GM21529 (cell line): ENCODE data around the gene CDKAL1.
"Not testable (repeated sequence)": the region's sequence is repeated elsewhere in the genome, so short reads cannot be mapped to it uniquely, and the experiment has no call there.

ENCODE experiments used
- ATAC-seq: cut with Tn5 transposase; IDR thresholded peaks from one replicate; pipeline ENCODE4 v1.9.1; 2021; ENCODE audit not compliant: unreplicated experiment

Gene CDKAL1

GRCh38 chr6:21220271-21220987, 686.2 kb downstream of the CDKAL1 start:
- ATAC-seq, result no peak

- ATAC-seq, result no peak
Measured at GRCh38 chr6:21222656-21223055, 688.4 kb downstream of the CDKAL1 start.

- no peak for ATAC-seq
Measured at GRCh38 chr6:21225912-21226311, 691.7 kb downstream of the CDKAL1 start.

- ATAC-seq, result no peak
Measured at GRCh38 chr6:21227486-21227885, 693.2 kb downstream of the CDKAL1 start.

GRCh38 chr6:21228411-21228810, 694.2 kb downstream of the CDKAL1 start:
- ATAC-seq, result no peak

- no peak for ATAC-seq
Measured at GRCh38 chr6:21228876-21229460, 694.7 kb downstream of the CDKAL1 start.

- ATAC-seq, result no peak
Measured at GRCh38 chr6:21230536-21230935, 696.3 kb downstream of the CDKAL1 start.

- no peak for ATAC-seq
Measured at GRCh38 chr6:21235162-21235561, 700.9 kb downstream of the CDKAL1 start.

- ATAC-seq, result no peak
Measured at GRCh38 chr6:21238208-21238607, 704.0 kb downstream of the CDKAL1 start.

GRCh38 chr6:21240709-21241108, 706.5 kb downstream of the CDKAL1 start:
- ATAC-seq, result no peak

- no peak for ATAC-seq
Measured at GRCh38 chr6:21241231-21242130, 707.2 kb downstream of the CDKAL1 start.

- ATAC-seq, result no peak
Measured at GRCh38 chr6:21244897-21245470, 710.7 kb downstream of the CDKAL1 start.

GRCh38 chr6:21245488-21245887, 711.2 kb downstream of the CDKAL1 start:
- ATAC-seq, result no peak

GRCh38 chr6:21246075-21246474, 711.8 kb downstream of the CDKAL1 start:
- ATAC-seq, result no peak

- ATAC-seq, result not testable (repeated sequence)
Measured at GRCh38 chr6:21254460-21254859, 720.2 kb downstream of the CDKAL1 start.

- no peak for ATAC-seq
Measured at GRCh38 chr6:21256197-21256596, 721.9 kb downstream of the CDKAL1 start.

GRCh38 chr6:21257125-21257524, 722.9 kb downstream of the CDKAL1 start:
- ATAC-seq, result no peak

GRCh38 chr6:21258665-21259064, 724.4 kb downstream of the CDKAL1 start:
- no peak for ATAC-seq

- no peak for ATAC-seq
Measured at GRCh38 chr6:21259660-21260059, 725.4 kb downstream of the CDKAL1 start.

- no peak for ATAC-seq
Measured at GRCh38 chr6:21262504-21262903, 728.2 kb downstream of the CDKAL1 start.

- peak; percentile 88 for ATAC-seq
Measured at GRCh38 chr6:21263531-21264287, 729.5 kb downstream of the CDKAL1 start.
